ENCODE results near the gene GABARAP.
A peak's percentile ranks its signal among the peaks of the same experiment; 100 is the strongest.

GABARAP gene

DNA sequence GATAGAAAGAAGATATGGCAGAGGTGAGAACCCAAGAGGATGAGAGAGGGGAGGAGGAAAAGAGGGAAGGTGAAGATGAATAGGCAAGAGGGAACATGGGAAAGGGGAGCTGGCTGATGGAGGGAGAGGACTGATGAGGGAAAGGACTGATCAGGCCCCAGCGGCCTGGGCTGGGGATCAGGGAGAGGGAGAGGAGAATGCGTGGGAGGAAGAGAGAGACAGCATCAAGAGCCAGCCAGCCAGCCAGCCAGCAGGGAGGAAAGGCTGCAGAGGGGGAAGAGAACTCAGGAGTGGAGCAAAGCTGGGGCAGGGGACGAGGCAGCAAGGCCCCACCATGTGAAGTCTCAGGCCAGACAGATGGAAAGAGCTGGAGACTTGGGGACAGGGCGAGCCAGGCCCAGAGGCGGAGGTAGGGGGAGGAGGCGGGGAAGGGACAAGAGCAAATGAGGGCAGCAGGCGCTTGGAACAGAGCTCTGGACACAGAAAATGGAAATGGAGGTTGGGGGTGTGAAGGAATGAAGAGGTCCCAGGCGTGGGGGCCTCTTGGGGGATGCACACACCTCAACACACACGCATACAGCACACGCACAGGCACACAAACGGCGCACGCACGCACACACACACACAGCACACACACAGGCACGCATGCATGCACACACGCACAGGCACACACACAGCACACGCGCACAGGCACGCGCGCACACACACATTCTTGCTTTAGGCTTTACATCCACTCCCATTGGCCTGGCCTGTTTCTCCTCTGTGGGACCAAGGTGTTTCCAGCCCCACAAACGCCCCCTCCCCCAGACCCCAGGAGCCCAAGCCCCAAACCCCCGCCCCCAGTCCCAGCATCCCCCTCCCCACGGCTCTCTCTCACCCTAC is 34.9 kb downstream of the GABARAP start:
- no peak for DNase-seq (ENCODE audit: low read depth)

DNA sequence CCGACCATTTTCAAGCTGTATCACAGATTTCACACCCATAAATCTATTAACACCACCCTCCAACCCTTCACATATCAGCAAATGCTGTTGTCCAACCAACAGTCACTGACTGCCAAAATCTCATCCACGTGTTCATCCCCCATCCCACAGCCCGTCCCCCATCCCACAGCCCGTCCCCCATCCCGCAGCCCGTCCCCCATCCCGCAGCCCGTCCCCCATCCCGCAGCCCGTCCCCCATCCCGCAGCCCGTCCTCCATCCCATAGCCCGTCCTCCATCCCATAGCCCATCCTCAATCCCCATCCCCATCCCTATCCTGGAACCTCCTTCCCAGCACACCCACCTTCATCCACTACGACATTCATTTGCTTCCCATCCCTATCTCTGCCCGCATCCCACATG is 36.7 kb downstream of the GABARAP start:
- DNase-seq (ENCODE audit: low read depth): no peak

DNA sequence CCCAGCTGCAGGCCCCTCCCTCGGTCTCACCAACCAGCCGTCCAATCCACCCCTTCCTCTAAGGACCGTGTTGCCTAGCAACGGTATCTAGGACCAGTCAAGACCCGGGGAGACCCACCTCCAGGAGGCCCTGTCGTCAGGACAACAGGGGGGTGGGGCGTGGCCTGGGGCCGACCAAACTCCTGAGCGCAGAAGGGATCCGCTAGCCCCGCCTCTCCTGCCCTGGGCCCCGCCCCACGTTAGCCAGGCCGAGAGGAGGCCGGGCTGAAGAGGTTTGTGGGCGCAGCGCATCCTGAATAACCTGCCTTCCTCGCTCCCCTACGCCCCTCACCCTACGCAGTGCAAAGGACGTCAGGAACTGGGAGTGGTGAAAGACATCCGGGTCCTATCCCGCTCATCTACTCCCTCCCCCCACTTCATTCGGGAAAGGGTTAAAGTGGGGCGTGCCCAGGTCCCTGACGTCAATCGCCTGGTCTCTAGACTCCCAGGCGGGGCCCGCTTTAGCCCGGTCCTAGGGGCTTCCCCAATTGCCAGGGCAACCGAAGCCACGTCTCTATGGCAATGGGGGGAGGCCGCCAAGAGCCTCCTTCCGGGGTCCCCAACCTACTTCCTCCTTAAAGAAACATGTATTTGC is 37.3 kb downstream of the GABARAP start:
- peak; percentile 74 for DNase-seq (ENCODE audit: low read depth)

DNA sequence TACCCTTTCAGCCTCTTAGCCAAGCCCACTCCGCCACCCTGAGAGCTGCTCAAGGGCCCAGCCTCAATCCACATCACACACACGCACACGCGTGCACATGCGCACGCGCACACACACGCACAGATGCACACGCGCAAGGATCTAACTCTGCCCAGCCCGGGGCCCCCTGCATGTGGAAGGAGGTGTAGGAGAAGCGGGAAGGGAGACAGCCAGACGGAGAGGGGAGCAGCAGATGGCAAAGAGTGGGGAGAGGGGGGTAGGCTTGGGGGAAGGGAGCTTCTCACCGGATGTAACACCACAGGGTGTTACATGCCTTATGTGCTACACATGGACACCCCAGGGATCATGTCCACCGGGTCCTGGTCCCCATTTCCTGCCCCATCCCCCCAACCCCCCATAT is 37.9 kb downstream of the GABARAP start:
- no peak for DNase-seq (ENCODE audit: low read depth)

DNA sequence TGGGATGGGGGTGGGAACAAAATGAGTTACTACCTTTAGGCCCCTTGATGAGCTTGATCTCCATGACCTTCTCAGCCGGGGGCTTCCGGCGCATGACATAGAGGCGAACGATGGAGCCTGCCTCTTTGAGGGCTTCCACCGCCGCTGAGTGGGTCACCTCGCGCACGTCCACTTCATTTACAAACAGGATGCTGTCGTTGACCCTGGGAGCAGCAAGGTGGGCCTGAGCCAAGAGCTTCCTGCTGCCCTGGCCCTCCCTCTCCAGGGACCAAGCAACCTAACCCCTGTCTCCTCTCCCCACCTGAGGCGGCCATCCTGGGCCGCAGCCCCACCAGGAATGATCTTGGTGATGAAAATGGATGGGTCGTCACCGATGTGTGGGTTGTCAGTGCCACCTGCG is 38.9 kb downstream of the GABARAP start:
- no peak for DNase-seq (ENCODE audit: low read depth)

DNA sequence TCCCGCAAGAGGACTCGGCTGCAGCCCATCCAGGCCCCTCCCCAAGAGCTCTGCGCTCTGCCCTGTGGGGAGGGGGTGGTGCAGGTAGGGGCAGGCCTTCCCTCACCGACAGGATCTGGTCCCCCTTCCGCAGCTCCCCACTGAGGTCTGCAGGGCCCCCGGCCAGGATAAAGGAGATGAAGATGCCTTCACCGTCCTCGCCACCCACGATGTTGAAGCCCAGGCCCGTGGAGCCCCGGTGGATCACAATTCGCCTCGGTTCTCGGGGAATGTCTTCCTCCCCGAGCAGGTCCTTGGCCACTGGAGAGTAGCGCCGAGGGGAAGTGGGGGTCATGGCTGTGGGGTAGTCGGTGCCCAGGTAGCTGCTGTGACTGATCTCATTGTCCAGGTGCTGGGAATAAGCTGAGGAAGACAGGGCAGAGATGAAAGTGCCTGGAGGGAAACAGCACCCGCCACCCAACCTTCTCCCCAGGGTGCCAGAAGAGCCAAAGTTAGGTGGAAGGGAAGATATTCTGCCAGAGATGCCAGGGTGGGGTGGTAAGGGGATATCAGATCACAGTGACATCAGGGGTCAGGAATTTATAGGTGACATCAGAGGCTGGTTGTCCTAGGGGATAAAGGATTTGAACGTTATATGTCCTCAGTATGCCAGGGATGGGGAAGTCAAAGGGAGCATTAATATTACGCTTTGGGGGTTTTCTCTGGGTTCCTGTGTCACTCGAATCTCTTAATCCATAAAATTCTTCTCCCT is 45.4 kb downstream of the GABARAP start:
- DNase-seq (ENCODE audit: low read depth): no peak

DNA sequence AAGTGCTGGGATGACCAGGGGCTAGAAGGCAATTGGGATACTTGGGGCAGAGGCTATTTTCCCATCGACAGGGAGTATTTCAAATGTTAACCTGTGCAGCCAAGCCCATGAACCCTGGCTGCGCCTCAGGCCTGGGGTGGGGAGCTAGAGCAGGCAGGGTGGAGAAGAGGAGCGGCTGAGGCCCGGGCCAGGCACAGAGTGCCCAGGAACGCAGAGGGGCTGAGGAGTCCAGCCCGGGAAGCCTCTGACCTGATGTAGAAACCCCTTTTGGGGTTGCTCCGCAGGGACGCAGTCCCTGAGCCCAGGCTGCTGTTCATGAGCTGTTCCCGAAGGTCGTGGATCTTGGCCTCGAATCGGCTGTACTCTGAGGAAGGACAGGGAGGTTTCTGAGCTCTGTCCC is 46.3 kb downstream of the GABARAP start:
- DNase-seq (ENCODE audit: low read depth): no peak

DNA sequence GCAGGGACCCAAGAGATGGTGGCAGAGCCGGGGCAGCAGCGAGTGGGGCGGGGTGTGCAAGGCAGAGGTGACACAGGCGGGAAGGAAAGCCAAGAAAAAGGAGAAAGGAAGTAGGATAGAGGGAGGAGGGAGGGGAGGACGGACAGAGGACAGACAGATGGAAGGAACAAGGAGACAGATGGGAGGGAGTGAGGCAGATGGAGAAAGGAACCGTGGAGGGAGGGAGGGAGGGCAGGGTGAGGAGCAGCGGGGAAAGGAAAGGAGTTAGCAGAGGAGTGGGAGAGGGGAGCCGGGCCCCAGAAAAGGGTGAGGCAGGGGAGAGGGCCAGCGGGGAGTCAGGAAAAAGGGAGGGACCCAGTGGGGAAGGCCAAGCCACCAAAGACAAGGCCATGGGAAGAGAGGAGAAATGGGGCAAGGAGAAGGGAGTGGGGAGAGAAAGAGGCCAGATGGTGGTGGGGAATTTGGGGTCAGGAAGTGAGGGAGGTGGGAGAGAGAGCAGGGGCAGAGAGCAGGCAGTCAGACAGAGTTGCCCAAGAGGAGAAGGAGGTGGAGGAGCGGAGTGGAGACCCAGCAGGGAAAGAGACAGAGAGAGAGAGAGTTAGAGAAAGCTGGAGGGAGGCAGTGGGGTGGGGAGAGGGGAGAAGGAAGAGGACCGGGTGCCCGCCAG is 49.8 kb downstream of the GABARAP start:
- DNase-seq (ENCODE audit: low read depth): no peak

DNA sequence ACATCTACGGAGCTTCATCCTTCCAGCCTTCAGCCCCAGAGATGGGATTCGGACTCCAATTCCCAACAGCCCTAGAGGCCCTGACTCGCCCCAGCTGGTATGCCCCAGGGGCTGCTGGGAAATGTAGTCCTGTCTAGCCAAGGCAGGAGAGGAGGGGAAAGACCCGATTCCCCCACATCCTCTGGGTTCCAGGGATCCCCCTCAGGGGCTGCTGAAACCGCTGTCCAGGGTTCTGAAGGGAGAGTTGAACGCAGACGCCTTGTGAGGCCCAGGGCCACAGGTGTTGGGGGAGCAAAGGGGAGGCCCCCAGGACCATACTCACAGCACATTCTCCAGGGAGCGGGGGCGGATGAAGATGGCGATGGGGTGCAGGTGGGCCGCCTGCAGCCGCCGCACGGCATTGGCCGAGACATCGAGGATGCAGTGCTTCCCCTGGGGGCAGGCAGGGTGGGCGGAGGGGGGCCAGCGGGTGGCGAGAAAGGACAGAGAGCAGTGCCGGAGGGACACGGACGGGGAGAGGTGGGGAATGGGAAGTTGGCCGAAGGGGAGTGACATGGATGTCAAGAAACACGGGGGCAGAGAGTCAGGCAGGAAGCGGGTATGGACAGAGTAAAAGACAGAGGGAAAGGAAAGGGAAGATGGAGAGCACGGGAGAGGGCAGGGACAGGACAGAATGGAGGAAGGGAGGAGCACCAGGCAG is 50.5 kb downstream of the GABARAP start:
- no peak for DNase-seq (ENCODE audit: low read depth)

DNA sequence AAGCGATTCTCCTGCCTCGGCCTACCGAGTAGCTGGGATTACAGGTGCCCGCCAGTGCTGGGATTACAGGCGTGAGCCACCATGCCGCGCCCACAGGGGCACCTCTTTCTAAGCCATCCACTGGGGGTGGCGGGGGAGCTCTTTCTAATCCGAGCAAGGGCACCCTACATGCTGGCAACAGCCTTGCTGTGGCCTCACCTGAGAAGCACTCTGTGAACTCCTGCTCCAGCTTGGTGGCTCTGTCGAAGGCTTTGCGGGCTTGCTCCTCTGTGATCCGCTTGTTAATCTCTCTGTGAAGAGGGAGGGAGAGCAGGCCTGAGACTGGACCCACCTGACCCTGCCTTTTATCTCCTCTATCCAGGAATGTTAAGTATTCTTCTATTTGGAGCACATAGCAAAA is 51.2 kb downstream of the GABARAP start:
- no peak for DNase-seq (ENCODE audit: low read depth)

DNA sequence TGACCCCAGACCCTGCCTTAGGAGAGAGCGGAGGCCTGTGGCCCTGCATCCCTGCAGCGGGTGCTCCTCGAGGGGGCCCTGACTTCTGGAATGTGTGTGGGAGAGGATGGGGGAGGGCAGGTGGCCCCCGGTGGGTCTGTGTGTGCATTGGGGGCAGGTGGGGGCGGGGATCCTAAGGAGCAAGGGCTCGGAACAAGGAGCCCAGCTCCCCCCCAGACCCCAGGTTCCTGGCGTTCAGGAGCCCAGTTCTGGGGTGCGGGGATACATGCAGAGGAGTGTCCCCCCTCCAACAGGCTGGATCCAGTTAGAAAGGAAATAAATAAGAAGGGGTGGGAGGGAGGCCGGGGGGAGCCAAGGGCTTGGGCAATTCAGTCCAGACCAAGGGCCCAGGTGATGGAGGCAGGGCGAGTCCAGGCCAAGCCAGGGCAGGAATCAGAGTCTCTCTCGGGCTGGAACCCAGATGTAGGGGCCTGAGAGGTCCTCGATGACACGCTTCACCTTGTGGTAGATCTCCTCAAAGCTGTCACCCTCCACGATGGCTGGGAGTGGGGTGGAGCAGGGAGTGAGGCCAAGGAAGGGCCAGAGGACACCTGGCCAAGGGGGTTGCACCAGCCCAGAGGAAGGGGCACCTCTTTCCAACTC is 51.9 kb downstream of the GABARAP start:
- DNase-seq (ENCODE audit: low read depth): no peak
